Gastrocnemius medialis (tissue), 4 donors: ENCODE measurements around the gene SFMBT1. TPM values are rescaled to one million over a fixed set of nuclear protein-coding genes. Genes with fewer than 3 reads are reported as not detected.

Source experiments
- ATAC-seq, 2 donors: fragments of 150-250 bp; one replicate each; pipeline ENCODE4 v1.9.1; 2016
- DNase-seq, 2 donors: peaks; one replicate each; pipeline ENCODE4 v3.0.0-alpha.2; 2019
- H3K27ac ChIP-seq, 4 donors: fragments of 200-600 bp; sonication (generic); 1 replicate in 1 of 4; 2 replicates in 3 of 4; pipeline ENCODE4 v1.5.1; 2016 to 2018; ENCODE audit warnings: mild to moderate bottlenecking in 2 of 4, moderate library complexity in 1 of 4
- H3K27me3 ChIP-seq, 3 donors: fragments of 200-600 bp; sonication (generic) in 2 of 3; 1 replicate in 1 of 3; 2 replicates in 2 of 3; pipeline versions ENCODE4 v1.5.1 to v1.6.0; 2016 to 2019; ENCODE audit warnings: mild to moderate bottlenecking in 1 of 3, moderate library complexity in 1 of 3
- H3K36me3 ChIP-seq, 2 donors: fragments of 200-600 bp; sonication (generic) in 1 of 2; one replicate each; pipeline ENCODE4 v1.5.1; 2017 to 2018
- H3K4me1 ChIP-seq, 2 donors: fragments of 200-600 bp; sonication (generic) in 1 of 2; one replicate each; pipeline ENCODE4 v1.5.1; 2016 to 2017; ENCODE audit warnings: mild to moderate bottlenecking in 2 of 2
- H3K4me3 ChIP-seq, 4 donors: fragments of 200-600 bp; sonication (generic) in 3 of 4; 1 replicate in 1 of 4; 2 replicates in 3 of 4; pipeline ENCODE4 v1.5.1; 2016 to 2019; ENCODE audit warnings: mild to moderate bottlenecking in 2 of 4
- H3K9me3 ChIP-seq, 3 donors: fragments of 200-600 bp; sonication (generic) in 2 of 3; 1 replicate in 1 of 3; 2 replicates in 2 of 3; pipeline ENCODE4 v1.5.1; 2016 to 2019
- POLR2A ChIP-seq, 2 donors: fragments of 450-650 bp; IDR thresholded peaks; one replicate each; pipeline ENCODE4 v1.6.1; 2017; ENCODE audit warnings: antibody characterized with exemption in 2 of 2, mild to moderate bottlenecking in 2 of 2, moderate library complexity in 2 of 2
- in situ Hi-C, 4 donors: fragments of 200-750 bp; cut with MboI; loops; one replicate each; pipeline versions ENCODE4 v1.15.0 to v1.8.0; 2017; ENCODE audit warnings: low sequenced_read_pairs in 4 of 4
- intact Hi-C: fragments of 100-400 bp; cut with DNase I; formaldehyde crosslinking; loops from one replicate; pipeline ENCODE4 v1.15.1; 2023; ENCODE audit warnings: low total_unique reads
- total RNA-seq, 4 donors: library from RNA; depleted of rRNA; stranded (reverse); fragments of >200 nt; gene quantifications; one replicate each; pipeline versions ENCODE4 v1.1.0 to v1.2.3, GENCODE V29; 2016
- TF ChIP-seq, protein P1 (sequence below), 5 experiments: fragments of 450-650 bp in 3 of 5; fragments of 200-600 bp in 2 of 5; sonication (generic) in 2 of 5; IDR thresholded peaks in 4 of 5; conservative IDR thresholded peaks in 1 of 5; 1 replicate in 4 of 5; 2 replicates in 1 of 5; pipeline ENCODE4 v1.5.1; 2016 to 2019; ENCODE audit warnings: antibody characterized with exemption in 5 of 5, mild to moderate bottlenecking in 3 of 5, moderate library complexity in 3 of 5

Gene SFMBT1
- total RNA-seq, 4 donors from 2014 or later = 17.5 to 39.7 (median 29.8) TPM

DNA sequence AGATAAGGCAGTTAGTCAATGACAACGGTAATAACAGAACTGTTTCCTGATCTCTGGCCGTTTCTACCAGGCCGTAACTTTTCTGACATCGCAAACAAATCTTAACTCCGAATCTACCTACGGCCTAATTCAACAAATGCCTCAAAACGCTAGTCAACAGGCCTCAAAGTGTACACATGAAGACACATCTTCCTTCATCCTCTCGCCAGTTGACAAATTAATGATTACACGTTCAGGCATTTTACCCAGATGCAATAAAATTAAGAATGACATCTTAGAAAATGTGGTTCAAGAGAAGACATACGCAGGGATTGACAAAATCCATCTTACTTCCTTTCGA, 1.5 kb downstream of the SFMBT1 start:
- Histone ChIP-seq H3K9me3 (no peaks in the 10 kb centered on the region), H3K4me3 (peak overlapping the region; percentile 60 to 81 (median 66)), H3K36me3 (no peaks in the 10 kb centered on the region), H3K27me3 (no peaks in the 10 kb centered on the region), H3K27ac (peak overlapping the region; percentile 83 to 88 (median 84)), H3K4me1 (peaks cover 17 to 20% of the 10 kb centered on the region in 2 donors)
- TF ChIP-seq, protein P1, sequence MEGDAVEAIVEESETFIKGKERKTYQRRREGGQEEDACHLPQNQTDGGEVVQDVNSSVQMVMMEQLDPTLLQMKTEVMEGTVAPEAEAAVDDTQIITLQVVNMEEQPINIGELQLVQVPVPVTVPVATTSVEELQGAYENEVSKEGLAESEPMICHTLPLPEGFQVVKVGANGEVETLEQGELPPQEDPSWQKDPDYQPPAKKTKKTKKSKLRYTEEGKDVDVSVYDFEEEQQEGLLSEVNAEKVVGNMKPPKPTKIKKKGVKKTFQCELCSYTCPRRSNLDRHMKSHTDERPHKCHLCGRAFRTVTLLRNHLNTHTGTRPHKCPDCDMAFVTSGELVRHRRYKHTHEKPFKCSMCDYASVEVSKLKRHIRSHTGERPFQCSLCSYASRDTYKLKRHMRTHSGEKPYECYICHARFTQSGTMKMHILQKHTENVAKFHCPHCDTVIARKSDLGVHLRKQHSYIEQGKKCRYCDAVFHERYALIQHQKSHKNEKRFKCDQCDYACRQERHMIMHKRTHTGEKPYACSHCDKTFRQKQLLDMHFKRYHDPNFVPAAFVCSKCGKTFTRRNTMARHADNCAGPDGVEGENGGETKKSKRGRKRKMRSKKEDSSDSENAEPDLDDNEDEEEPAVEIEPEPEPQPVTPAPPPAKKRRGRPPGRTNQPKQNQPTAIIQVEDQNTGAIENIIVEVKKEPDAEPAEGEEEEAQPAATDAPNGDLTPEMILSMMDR (IDR thresholded peaks at IDR 0.05 in 4 of 5, conservative IDR thresholded peaks at IDR 0.05 in 1 of 5) = no peak
- no peak for TF ChIP-seq POLR2A (IDR thresholded peaks at IDR 0.05)
- in situ Hi-C loops = no loop called here
- DNase-seq = no peak
- no peak for ATAC-seq
- intact Hi-C loops = loop anchor here (2.0 kb wide), 2 partner anchors 28 to 86 kb away; partner anchors contain the start of gene RFT1

DNA sequence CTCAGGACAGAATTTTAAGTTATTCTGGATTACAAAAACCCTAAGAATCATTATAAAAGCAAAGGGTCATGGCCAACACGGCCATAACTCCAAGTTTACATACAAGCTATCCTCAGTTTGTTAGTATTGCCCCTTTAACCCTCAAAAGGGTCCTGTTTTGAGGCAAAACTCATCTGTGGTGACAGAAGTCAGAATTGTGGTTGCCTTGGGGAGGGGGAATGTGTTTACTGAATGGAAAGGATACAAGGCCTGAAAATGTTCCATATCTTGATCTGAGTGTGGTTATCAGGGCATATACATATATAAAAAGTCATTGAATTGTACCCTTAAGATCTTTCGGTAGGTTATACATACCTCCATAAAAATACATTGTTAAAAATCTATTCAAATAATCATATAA, 2.1 kb downstream of the SFMBT1 start:
- intact Hi-C loops = loop anchor here (2.0 kb wide), 2 partner anchors 29 to 87 kb away; partner anchors contain the start of gene RFT1

DNA sequence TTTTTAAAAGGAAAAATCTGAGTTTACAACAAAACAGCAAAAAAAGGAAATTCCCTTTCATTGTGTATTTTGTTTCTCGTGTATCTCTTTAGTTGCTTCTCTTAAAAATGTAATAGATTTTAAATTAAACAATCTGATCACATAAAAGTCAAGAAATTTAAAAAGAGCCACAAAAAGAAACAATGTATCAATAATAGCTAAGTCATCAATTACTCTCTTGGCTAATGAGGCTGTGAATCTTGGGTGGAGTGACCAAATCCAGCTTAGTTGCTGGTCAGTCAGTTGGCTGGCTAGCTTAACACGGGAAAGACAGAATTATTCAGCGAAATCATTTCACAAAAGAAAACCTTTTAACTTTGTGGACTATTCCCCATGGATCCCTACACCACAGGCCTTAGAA, 3.2 kb downstream of the SFMBT1 start:
- DNase-seq (no peak), ATAC-seq (no peak)
- Histone ChIP-seq H3K27ac (no peak overlapping the region), H3K4me3 (no peak overlapping the region), H3K27me3 (no peaks in the 10 kb centered on the region), H3K9me3 (no peaks in the 10 kb centered on the region), H3K36me3 (no peaks in the 10 kb centered on the region), H3K4me1 (peaks cover 20 to 22% of the 10 kb centered on the region in 2 donors)
- TF ChIP-seq, protein P1 (IDR thresholded peaks at IDR 0.05 in 4 of 5, conservative IDR thresholded peaks at IDR 0.05 in 1 of 5) = no peak
- TF ChIP-seq POLR2A (IDR thresholded peaks at IDR 0.05) = no peak
- intact Hi-C loops = no loop called here
- in situ Hi-C loops = no loop called here

More for the DNA sequence above, 2.1 kb downstream of the SFMBT1 start:
- no peak overlapping the region for H3K4me3 ChIP-seq
- H3K9me3 ChIP-seq = no peaks in the 10 kb centered on the region
- in situ Hi-C loops = no loop called here
- no peak for TF ChIP-seq POLR2A (IDR thresholded peaks at IDR 0.05)
- TF ChIP-seq, protein P1 (IDR thresholded peaks at IDR 0.05 in 4 of 5, conservative IDR thresholded peaks at IDR 0.05 in 1 of 5) = no peak
- peak overlapping the region in 1 of 4 donors; percentile 83 for H3K27ac ChIP-seq
- H3K27me3 ChIP-seq = no peaks in the 10 kb centered on the region
- no peak for ATAC-seq
- no peaks in the 10 kb centered on the region for H3K36me3 ChIP-seq
- peaks cover 20 to 21% of the 10 kb centered on the region in 2 donors for H3K4me1 ChIP-seq
- no peak for DNase-seq

DNA sequence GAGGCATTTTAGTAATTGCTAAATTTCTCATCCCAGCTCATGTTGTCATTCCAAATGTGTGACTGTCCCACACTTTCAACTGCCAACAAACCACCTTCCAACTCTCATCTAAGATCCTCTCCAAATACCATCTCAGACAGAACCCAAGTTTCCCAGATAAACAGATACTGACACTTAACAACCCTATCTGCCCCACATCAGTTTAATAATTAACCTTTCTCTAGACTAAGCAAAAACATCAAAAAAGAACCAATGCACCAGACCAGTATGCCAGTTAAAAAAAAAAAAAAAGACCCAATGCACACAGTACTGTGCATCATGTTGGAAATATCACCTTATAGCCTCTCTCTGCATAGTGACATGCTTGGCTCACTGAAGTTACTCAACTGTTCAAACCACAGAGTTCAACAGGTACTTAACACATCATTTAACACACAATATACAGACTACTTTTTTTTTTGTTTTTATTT, 5.5 kb downstream of the SFMBT1 start:
- in situ Hi-C loops (no loop called here), intact Hi-C loops (no loop called here)
- peaks cover 16 to 20% of the 10 kb centered on the region in 2 donors for H3K4me1 ChIP-seq
- no peaks in the 10 kb centered on the region for H3K9me3 ChIP-seq
- no peaks in the 10 kb centered on the region for H3K36me3 ChIP-seq
- no peak for TF ChIP-seq POLR2A (IDR thresholded peaks at IDR 0.05)
- TF ChIP-seq, protein P1 (IDR thresholded peaks at IDR 0.05 in 4 of 5, conservative IDR thresholded peaks at IDR 0.05 in 1 of 5) = no peak
- no peak overlapping the region for H3K27ac ChIP-seq
- no peaks in the 10 kb centered on the region for H3K27me3 ChIP-seq
- H3K4me3 ChIP-seq = no peak overlapping the region
- no peak for DNase-seq
- ATAC-seq = no peak

DNA sequence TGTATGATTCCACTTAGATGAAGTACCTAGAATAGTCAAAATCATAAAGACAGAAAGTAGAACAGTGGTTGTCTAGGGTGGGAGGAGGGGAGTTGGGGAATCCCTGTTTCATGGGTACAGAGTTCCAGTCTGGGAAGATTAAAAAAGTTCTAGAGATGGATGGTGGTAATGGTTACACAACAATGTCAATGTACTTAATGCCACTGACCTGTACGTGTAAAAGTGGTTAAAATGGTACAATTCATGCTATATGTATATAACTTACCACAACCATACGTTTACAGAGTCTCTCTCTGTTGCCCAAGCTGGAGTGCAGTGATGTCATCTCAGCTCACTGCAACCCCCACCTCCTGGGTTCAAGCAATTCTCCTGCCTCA, 6.5 kb downstream of the SFMBT1 start:
- intact Hi-C loops (no loop called here), in situ Hi-C loops (no loop called here)
- TF ChIP-seq, protein P1 (IDR thresholded peaks at IDR 0.05 in 4 of 5, conservative IDR thresholded peaks at IDR 0.05 in 1 of 5) = no peak
- TF ChIP-seq POLR2A (IDR thresholded peaks at IDR 0.05) = no peak

More for the DNA sequence above, 6.5 kb downstream of the SFMBT1 start:
- H3K27me3 ChIP-seq = no peaks in the 10 kb centered on the region
- peaks cover 16 to 18% of the 10 kb centered on the region in 2 donors for H3K4me1 ChIP-seq
- H3K36me3 ChIP-seq = no peaks in the 10 kb centered on the region
- ATAC-seq = no peak
- no peak overlapping the region for H3K27ac ChIP-seq
- H3K9me3 ChIP-seq = no peaks in the 10 kb centered on the region
- no peak overlapping the region for H3K4me3 ChIP-seq
- DNase-seq = no peak
